Measurements from ENCODE around the gene SLC2A2.

The SLC2A2 gene

DNA sequence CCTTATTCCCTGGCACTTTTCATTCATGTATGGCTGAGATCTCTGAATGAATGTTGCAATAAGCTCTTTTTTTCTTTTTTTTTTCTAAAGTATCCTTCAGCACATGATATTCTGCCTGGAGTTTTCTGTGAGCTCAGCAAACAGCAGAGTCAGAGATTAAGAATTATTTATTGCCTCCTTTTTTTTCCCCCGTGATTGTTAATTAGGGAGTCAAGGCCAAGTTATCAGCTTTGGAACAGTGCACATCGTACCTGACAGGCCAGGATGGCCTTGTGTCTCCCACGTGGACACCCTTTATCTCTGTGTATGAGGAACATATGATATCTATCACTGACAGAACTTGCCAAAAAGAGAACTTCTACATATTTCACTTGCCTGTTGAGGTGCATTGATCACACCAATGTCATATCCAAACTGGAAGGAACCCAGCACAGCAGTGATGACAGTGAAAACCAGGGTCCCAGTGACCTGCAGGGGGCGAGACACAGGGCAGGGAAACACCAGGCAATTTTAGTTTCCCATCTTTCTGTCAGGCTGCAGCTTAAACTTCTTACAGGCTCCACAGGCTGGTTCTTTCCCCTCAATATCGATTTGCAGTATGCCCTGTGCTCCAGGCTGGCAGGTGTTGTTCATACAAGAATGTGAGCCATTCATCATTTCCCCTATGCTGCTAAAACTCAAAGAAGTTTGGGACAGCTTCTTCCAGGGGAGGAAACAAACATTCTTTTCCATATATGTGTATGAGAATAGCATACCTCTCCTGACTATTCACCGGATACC is 8.2 kb downstream of the SLC2A2 start:
- no peak overlapping the region for H3K4me3 ChIP-seq (ENCODE audit: low read depth, low read length)
- no peak for DNase-seq (ENCODE audit: low read depth)
- TF ChIP-seq CTCF (conservative IDR thresholded peaks at IDR 0.05; ENCODE audit: low read depth, low read length): peak; percentile 41

GRCh38 chr3:171013822-171014748 is 12.4 kb downstream of the SLC2A2 start:
- peak; percentile 57 for DNase-seq (ENCODE audit: low read depth)
- no peak for TF ChIP-seq CTCF (conservative IDR thresholded peaks at IDR 0.05; ENCODE audit: low read depth, low read length)
- no peak overlapping the region for H3K4me3 ChIP-seq (ENCODE audit: low read depth, low read length)

GRCh38 chr3:171011873-171012336 is 14.6 kb downstream of the SLC2A2 start:
- no peak for DNase-seq (ENCODE audit: low read depth)
- TF ChIP-seq CTCF (conservative IDR thresholded peaks at IDR 0.05; ENCODE audit: low read depth, low read length): no peak
- H3K4me3 ChIP-seq (ENCODE audit: low read depth, low read length): no peak overlapping the region

DNA sequence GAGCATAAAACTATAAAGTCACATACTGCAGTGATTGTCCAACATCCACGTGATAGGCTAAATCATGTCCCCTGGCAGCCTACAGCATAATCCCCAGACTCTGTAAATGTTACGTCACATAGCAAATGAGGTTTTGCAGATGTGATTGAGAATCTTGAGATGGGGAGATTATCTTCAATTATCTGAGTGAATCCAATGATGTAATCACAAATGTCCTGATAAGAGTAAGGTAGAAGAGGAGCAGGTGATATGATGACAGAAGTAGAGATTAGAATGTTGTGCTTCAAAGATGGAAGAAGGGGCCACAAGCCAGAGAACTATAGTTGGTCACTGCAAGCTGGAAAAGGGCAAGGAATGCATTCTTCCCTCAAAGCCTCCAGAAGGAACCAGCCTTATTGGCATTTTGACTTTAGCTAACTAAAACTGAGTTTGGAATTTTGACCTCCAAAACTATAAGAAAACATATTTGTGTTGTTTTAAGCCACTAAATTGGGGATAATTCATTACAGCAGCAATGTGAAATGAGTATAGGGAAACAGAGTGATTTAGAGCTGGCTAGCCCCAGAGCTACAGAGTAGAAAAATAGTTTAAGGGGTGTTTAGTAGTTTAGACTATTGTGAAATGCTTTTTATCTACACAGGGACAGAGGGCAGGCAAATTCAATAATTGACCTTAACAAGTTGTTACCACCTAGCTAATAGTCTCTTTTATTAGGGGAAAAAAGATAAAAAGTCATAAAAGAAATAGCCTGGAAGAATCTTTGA is 15.2 kb downstream of the SLC2A2 start:
- DNase-seq (ENCODE audit: low read depth): no peak
- no peak for TF ChIP-seq CTCF (conservative IDR thresholded peaks at IDR 0.05; ENCODE audit: low read depth, low read length)
- no peak overlapping the region for H3K4me3 ChIP-seq (ENCODE audit: low read depth, low read length)

DNA sequence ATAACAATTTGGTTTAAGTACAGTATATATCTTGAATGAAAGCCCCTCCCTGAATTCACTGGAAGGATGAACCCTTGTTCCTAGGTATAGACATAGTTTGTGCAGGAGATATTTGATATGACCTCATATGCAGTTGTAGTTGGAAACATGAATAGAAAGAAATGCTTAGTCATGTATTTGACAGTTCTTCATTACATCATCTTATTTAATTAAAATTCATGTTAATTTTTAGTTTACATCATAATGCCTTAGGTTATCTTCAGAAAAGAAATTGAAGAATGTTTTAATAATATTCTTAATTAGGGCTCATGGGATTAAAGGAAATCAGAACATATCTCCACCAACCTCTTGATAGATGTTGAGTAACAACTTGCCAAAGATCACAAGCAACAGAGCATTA is 19.2 kb downstream of the SLC2A2 start:
- H3K4me3 ChIP-seq (ENCODE audit: low read depth, low read length): no peak overlapping the region
- DNase-seq (ENCODE audit: low read depth): no peak
- no peak for TF ChIP-seq CTCF (conservative IDR thresholded peaks at IDR 0.05; ENCODE audit: low read depth, low read length)

- DNase-seq (ENCODE audit: low read depth): no peak
- TF ChIP-seq CTCF (conservative IDR thresholded peaks at IDR 0.05; ENCODE audit: low read depth, low read length): no peak
- no peak overlapping the region for H3K4me3 ChIP-seq (ENCODE audit: low read depth, low read length)
These were observed 20.9 kb downstream of the SLC2A2 start for GRCh38 chr3:171005648-171006047.

All from choroid plexus epithelial cell (primary cell).